Activated CD8-positive, alpha-beta memory T cell treated with anti-CD3 and anti-CD28 coated beads, Interleukin-2, amount 10 ng/mL, durations not matched to agents 7 days and 5 days (primary cell): ENCODE measurements around the gene SMARCB1. TPM values are rescaled to one million over a fixed set of nuclear protein-coding genes. Genes with fewer than 3 reads are reported as not detected.

Experiments used
- ATAC-seq: fragments of 150-1000 bp; cut with Tn5 transposase; one replicate; pipeline ENCODE4 v1.10.0; 2021; ENCODE audit warnings: moderate library complexity
- CTCF ChIA-PET: fragments of 350-600 bp; sonication (Branson Sonifier 250); formaldehyde crosslinking; loops from one replicate; lab custom pipeline; 2021; ENCODE audit warnings: antibody characterized with exemption; lab: Charles Lee
- DNase-seq: peaks from one replicate; pipeline ENCODE4 v3.0.0-alpha.2; 2020
- H3K27ac Mint-ChIP-seq: one replicate; pipeline ENCODE4 v1.8.0; 2021; ENCODE audit warnings: mild to moderate bottlenecking, mixed read lengths
- H3K27me3 Mint-ChIP-seq: one replicate; pipeline ENCODE4 v1.8.0; 2021; ENCODE audit warnings: mixed read lengths
- H3K36me3 Mint-ChIP-seq: one replicate; pipeline ENCODE4 v1.8.0; 2021; ENCODE audit warnings: mild to moderate bottlenecking, mixed read lengths
- H3K4me1 Mint-ChIP-seq: one replicate; pipeline ENCODE4 v1.8.0; 2021; ENCODE audit warnings: mixed read lengths
- H3K4me3 Mint-ChIP-seq: one replicate; pipeline ENCODE4 v1.8.0; 2021; ENCODE audit warnings: mild to moderate bottlenecking, moderate library complexity, mixed read lengths
- H3K9me3 Mint-ChIP-seq: one replicate; pipeline ENCODE4 v1.8.0; 2022; ENCODE audit warnings: low read depth, mixed read lengths
- total RNA-seq, 2 experiments: library from RNA; stranded (reverse); gene quantifications; one replicate each; pipeline ENCODE4 v1.2.3, GENCODE V29; 2021

Gene SMARCB1
- total RNA-seq, 2 experiments from 2014 or later, result 117 to 137 TPM

DNA sequence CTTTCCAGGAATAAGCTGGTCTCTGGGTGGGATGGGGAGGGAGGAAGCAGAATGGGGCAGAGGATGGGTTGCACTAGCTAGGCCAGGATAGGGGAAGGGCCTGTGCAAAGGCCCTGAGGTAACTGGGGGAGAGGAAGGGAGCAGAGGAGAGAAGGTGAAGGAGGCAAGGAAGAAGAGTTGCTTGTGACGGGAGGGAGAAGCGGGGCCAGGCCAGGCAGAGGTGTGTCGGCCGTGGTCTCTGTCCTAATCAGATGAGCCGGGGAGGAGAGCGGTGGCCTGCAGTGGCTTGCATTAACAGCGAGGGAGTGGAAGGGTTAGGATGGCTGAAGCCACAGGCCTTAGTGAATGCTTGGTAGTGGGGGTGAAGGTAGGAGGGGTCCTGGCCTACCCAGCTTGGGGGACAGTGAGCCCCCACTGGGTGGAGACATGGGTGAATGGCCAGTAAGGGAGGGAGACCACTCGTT, 58.0 kb downstream of the SMARCB1 start:
- no peaks in the 10 kb centered on the region for H3K36me3 Mint-ChIP-seq
- H3K9me3 Mint-ChIP-seq, result no peaks in the 10 kb centered on the region
- H3K27me3 Mint-ChIP-seq, result peaks cover 2% of the 10 kb centered on the region
- CTCF ChIA-PET, result interaction anchor here (1.0 to 5.0 kb wide), 5 partner anchors 12 to 76 kb away, joined by 4 to 30 read pairs (median 7); partner anchors contain the start of genes CHCHD10 and SLC2A11
- peak overlapping the region; percentile 19 for H3K27ac Mint-ChIP-seq
- no peak for ATAC-seq
- peaks cover 30% of the 10 kb centered on the region for H3K4me1 Mint-ChIP-seq
- no peak overlapping the region for H3K4me3 Mint-ChIP-seq
- DNase-seq, result no peak

DNA sequence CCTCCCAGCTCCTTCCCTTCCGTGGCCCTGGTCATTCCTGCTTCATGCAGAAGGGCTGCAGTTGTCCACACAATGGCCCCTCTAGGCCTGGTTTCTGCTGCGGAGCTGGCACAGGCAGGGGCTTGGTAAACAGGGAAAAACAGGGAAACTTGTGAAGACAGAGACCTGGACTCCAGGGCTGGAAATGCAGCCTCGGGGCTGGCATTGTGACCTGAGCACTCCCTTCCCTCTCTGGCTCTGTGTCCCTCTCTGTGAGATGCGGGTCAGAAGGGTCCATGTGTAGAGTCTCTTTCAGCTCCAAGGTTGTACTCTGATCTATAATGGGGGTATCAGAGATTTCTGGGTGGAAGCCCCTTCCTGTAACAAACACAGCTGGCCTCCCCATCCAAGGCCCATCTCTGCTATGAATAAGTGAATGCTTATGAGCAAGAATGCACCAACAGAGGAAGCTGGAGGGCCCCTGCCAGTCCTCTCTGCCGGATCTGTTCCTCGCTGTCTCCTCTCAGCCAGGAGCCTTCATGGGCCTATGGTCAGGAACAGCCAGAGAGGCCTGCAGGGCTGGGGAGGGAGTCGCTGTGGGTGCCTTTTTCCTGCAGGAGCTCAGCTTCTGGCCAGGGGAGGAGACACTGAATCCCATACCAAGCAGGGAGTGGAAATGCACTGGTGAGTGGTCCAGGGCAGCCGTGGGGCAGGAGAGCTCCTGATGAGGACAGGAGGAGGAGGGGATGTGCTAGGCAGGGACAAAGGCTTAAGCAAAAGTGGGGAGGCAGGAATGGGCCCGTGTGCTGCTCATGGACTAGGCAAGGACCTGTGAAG, 58.7 kb downstream of the SMARCB1 start:
- no peaks in the 10 kb centered on the region for H3K9me3 Mint-ChIP-seq
- peak overlapping the region; percentile 41 for H3K27ac Mint-ChIP-seq
- peaks cover 7% of the 10 kb centered on the region for H3K27me3 Mint-ChIP-seq
- H3K4me1 Mint-ChIP-seq, result peaks cover 30% of the 10 kb centered on the region
- H3K4me3 Mint-ChIP-seq, result no peak overlapping the region
- no peaks in the 10 kb centered on the region for H3K36me3 Mint-ChIP-seq
- CTCF ChIA-PET, result interaction anchor here (0.9 to 5.0 kb wide), 10 partner anchors 11 to 77 kb away, joined by 3 to 30 read pairs (median 4); partner anchors contain the start of genes CHCHD10, MIF and SLC2A11
- no peak for DNase-seq
- no peak for ATAC-seq

DNA sequence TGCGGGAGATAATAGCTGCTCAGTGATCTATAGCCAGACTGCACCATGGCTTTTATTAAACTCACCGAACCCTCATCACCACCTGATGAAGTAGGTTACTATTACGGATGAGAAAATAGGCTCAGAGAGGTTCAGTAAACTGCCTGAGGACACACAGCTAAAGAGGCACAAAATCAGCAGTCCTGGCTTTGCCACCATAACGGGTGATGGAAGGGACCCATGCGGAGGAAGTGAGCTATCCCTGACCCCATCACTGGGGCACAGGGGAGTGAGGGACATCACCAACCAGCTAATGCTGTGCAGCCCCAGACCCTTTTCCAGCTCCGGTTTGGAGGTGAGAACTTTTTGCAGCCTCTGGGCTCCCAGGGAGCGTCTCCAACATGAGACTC, 59.3 kb downstream of the SMARCB1 start:
- peaks cover 30% of the 10 kb centered on the region for H3K4me1 Mint-ChIP-seq
- H3K36me3 Mint-ChIP-seq, result no peaks in the 10 kb centered on the region
- H3K9me3 Mint-ChIP-seq, result no peaks in the 10 kb centered on the region
- peaks cover 12% of the 10 kb centered on the region for H3K27me3 Mint-ChIP-seq
- CTCF ChIA-PET, result interaction anchor here (0.9 to 5.0 kb wide), 8 partner anchors 11 to 78 kb away, joined by 3 to 30 read pairs (median 6); partner anchors contain the start of genes CHCHD10, MIF and SLC2A11
- H3K27ac Mint-ChIP-seq, result peak overlapping the region; percentile 41
- ATAC-seq (no peak), DNase-seq (no peak)
- H3K4me3 Mint-ChIP-seq, result no peak overlapping the region

DNA sequence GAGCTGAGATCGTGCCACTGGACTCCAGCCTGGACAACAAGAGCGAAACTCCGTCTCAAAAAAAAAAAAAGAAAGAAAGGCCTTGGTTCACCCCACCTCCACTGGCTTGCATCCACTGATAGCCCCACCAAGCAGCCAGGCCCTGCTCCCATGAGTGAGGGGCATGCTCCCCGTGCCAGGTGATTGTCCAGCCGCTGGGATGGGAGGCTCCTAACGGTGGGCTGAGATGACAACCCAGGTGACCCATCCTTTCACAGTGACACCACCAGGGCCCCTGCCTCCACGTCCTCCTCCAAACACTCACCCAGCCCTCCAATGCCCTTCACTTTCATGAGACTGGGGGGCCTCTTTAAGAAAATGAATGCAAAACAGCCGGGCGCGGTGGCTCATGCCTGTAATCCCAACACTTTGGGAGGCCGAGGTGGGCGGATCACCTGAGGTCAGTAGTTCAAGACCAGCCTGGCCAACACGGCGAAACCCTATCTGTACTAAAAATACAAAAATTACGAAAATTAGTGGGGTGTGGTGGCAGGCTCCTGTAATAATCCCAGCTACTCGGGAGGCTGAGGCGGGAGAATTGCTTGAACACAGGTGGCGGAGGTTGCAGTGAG, 60.6 kb downstream of the SMARCB1 start:
- CTCF ChIA-PET, result interaction anchor here (0.7 to 5.0 kb wide), 6 partner anchors 10 to 1164 kb away, joined by 3 to 95 read pairs (median 10); partner anchors contain the start of genes CHCHD10, MMP11 and SLC2A11
- Mint-ChIP-seq H3K4me3 (no peak overlapping the region), H3K36me3 (no peaks in the 10 kb centered on the region), H3K4me1 (peaks cover 30% of the 10 kb centered on the region), H3K9me3 (no peaks in the 10 kb centered on the region), H3K27me3 (peaks cover 14% of the 10 kb centered on the region), H3K27ac (no peak overlapping the region)
- DNase-seq (no peak), ATAC-seq (no peak)

DNA sequence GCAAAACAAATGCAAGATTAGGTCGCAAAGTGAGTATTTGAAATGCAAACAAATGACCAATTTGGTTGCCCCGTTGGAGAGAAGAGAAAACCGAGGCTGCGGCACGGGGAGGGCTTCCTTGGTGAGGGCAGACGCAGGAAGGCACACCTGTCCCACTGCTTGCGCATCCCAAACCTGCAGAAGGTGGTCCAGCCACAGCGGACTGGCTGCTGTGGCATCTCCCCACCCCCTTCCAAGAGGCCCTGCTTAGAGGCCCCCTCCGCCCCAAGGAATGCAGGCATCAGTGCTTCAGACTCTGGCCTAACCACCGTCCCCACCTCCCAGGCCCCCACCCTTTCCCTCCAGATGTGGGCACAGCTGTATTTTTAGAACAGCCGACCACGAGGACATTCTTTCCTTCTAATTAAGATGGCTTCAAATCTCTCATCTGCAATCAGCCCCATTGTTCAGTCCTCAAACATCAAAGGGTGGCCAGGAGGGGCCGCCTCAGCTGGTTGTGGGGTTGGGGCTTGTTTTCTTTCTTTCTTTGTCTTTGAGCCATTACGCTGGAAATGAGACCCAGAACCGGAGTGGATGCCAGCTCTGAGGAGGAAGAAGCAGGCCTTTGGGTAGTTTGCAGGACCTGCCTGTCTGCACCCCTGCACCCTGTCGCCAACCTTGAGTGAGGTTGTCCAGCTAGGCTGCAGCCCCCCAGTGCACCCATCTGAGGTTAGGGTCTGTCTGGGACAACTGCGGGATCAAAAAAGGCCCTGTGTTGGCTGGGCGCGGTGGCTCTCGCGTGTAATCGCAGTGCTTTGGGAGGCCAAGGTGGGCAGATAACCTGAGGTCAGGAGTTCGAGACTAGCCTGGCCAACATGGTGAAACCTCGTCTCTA, 61.5 kb downstream of the SMARCB1 start:
- Mint-ChIP-seq H3K4me1 (peaks cover 30% of the 10 kb centered on the region), H3K27me3 (peaks cover 14% of the 10 kb centered on the region), H3K36me3 (no peaks in the 10 kb centered on the region), H3K27ac (no peak overlapping the region), H3K4me3 (no peak overlapping the region), H3K9me3 (no peaks in the 10 kb centered on the region)
- CTCF ChIA-PET, result interaction anchor here (0.9 to 4.7 kb wide), 8 partner anchors 9 to 131 kb away, joined by 4 to 95 read pairs (median 8); partner anchors contain the start of genes CHCHD10, DERL3, MMP11 and SLC2A11
- no peak for ATAC-seq
- no peak for DNase-seq

DNA sequence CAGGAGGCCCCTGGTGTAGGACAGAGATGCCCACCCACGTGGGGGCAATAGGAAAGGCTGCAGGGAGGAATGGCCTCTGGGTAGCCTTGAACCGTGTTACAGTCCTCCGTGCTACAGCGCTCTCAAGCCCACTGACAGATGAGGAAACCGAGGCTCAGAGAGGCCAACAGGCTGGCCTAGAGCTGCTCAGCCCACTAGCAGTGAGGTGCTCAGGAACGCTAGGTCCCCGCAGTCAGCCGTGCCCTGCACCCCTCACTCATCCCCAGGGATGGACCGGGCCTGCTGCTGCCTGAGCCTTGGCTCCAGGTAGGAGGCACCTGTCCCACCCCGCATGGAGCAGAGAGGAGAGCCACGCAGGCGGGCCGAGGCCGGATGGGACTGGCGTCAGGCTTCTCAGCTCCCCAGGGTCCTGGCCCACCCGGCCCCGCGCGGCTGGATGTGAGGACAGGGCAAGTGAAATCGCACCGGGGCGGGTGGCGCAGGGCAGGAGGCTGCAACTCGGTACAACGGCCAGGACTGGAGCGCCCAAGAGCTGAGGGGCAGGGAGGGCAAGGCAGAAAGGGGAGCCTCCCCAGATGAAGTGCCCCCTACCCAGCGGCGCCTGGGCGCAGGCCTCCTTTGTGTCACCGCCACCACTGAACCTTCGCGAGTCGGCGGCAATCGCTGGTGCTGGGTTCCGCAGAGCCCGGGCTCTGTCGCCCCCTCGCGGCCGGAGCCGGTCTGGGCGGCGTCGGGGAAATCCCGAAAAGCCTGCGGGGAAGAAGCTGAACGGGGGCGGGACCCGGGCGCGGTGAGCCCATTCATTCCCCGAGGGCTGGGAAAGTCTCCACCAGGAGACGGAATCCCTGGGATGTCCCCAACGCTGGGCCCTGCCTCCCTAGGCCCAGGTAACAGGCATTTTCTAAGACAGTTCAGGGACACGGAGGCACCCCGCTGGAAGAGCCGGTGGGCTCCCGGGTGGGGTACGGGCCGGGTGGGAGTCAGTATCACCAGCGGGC, 62.5 kb downstream of the SMARCB1 start:
- DNase-seq, result peak; percentile 89
- H3K27ac Mint-ChIP-seq, result no peak overlapping the region
- H3K4me3 Mint-ChIP-seq, result no peak overlapping the region
- H3K9me3 Mint-ChIP-seq, result no peaks in the 10 kb centered on the region
- H3K36me3 Mint-ChIP-seq, result no peaks in the 10 kb centered on the region
- peaks cover 28% of the 10 kb centered on the region for H3K4me1 Mint-ChIP-seq
- H3K27me3 Mint-ChIP-seq, result peaks cover 14% of the 10 kb centered on the region
- ATAC-seq, result peak; percentile 96
- CTCF ChIA-PET, result interaction anchor here (0.6 to 4.7 kb wide), 43 partner anchors 9 to 326 kb away, joined by 3 to 95 read pairs (median 4); partner anchors contain the start of genes CHCHD10, DERL3, DRICH1 and MIF

DNA sequence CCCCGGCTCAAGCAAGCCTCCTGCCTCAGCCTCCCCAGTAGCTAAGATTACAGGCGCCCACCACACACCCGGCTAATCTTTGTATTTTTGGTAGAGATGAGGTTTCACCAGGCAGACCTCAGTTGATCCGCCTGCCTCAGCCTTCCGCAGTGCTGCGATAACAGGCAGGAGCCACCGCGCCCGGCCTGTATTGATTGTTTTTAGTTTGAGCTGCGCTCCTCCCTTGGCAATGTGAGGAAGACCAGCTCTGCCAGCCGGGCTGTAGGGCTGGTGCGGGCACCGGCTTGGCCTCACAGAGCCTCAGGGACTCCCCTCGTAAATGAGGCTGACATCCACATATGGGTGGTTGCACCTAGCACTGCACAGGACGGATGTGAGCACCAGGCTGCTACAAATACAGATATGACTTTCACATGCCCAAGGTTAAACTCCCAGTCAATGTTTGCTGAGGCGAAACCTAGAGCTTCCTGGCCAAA, 63.4 kb downstream of the SMARCB1 start:
- no peak for ATAC-seq
- peaks cover 14% of the 10 kb centered on the region for H3K27me3 Mint-ChIP-seq
- H3K9me3 Mint-ChIP-seq, result no peaks in the 10 kb centered on the region
- H3K4me1 Mint-ChIP-seq, result peaks cover 21% of the 10 kb centered on the region
- no peak for DNase-seq
- no peaks in the 10 kb centered on the region for H3K36me3 Mint-ChIP-seq
- no peak overlapping the region for H3K27ac Mint-ChIP-seq
- H3K4me3 Mint-ChIP-seq, result no peak overlapping the region
- CTCF ChIA-PET, result interaction anchor here (0.6 to 4.7 kb wide), 44 partner anchors 8 to 327 kb away, joined by 3 to 95 read pairs (median 4); partner anchors contain the start of genes CHCHD10, DERL3, DRICH1 and MIF

DNA sequence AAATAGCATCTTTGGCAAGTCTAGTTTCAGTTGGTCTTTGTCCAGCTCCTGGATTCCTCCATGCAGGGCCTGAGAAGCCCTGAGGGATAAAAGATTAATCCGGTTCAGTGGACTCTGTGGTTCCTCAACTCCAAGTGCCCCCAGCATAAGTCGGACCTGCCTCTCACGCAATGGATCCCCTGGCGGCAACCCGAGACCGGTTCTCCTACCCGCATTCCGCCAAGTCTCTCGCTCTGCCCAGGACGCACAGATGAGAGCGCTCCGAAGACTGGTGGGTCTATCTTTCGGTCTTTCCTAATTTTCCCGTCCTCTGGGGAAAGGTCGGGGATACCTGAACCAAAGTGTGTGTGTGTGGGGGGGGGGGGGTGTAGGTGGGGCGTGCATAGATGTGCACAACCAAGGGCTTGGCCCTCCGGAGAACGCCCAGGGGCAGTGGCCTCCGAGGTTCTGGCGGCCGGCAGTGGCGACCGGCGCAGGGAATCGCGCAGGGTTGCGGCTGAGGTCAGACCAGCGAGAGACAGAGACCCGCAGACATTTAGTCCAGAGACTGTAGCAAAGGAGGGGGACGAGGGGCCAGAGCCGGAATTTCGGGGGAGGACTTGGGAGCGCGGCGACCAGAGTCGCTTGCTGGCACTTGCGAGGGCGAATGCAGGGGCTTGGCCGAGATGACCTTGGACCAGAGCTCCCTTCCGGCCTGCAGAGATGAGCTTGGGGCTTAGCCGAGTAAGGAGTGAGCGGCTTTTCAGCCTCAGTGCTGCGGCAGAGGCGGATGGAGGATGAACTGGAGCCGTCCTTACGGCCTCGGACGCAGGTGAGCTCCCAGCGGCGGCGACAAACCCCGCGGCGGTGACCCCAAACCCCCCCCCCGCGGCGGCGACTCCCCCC, 70.2 kb downstream of the SMARCB1 start:
- Mint-ChIP-seq H3K4me3 (peak overlapping the region; percentile 86), H3K9me3 (no peaks in the 10 kb centered on the region), H3K36me3 (no peaks in the 10 kb centered on the region), H3K27ac (peak overlapping the region; percentile 84), H3K27me3 (peaks cover 4% of the 10 kb centered on the region), H3K4me1 (peaks cover 18% of the 10 kb centered on the region)
- DNase-seq (no peak), ATAC-seq (peak; percentile 51)
- CTCF ChIA-PET, result interaction anchor here (0.6 to 3.8 kb wide), 20 partner anchors 8 to 229 kb away, joined by 3 to 41 read pairs (median 4); partner anchors contain the start of genes C22orf15, CABIN1, CHCHD10 and MIF

DNA sequence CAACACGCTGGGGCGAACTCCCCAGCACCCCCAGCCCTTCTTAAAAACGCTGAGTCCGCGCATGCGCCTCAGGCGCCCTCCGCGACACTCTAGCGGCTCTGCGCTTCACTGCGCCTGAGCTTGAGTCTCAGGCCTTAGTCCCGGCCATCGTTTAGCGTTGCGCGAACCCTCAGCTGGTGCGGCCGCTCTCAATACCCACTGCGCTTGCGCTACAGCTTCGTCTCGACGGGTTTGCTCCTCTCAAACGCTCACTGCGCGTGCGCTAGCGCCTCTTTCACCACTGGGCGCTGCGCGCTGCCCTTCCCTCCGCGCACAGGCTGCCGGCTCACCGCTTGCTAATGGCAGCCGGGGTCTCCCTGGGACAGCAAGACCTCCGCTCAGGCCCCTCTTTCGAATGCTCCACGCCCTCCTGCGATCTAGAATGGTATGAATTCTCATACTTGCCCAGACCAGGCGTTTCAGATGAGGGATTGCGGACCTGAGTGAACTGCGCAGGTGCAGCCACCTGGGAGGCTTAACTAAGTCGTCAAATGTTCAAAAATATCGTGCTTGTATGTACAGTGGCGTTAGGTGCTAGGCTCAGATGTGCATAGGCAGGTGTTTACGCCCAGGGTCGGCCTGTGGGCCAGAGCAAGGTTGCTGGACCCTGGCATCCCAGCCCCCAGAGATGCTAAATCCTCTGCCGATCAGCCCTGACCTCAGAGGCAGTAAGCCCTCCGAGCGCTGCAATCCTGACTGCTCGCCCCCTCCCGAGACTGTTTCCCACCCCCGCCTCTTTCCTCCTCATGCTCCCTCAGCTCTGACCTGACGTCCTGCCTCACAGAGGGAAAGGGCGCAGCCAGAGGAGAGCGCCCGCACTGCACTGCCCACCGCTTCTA, 71.1 kb downstream of the SMARCB1 start, which contains the start of gene SLC2A11:
Gene SLC2A11, plus strand, starts transcription at position 270 of the 878 bp plus-strand sequence. Its CDS starts 125 bp downstream, at position 395.
- Mint-ChIP-seq H3K4me1 (peaks cover 20% of the 10 kb centered on the region), H3K27me3 (peaks cover 4% of the 10 kb centered on the region), H3K36me3 (no peaks in the 10 kb centered on the region), H3K9me3 (no peaks in the 10 kb centered on the region), H3K4me3 (peak within 1 kb of the TSS; percentile 86), H3K27ac (peak within 1 kb of the TSS; percentile 84)
- peak; percentile 97 for DNase-seq
- CTCF ChIA-PET, result interaction anchor here (0.6 to 3.8 kb wide), 24 partner anchors 9 to 230 kb away, joined by 3 to 41 read pairs (median 4); partner anchors contain the start of genes C22orf15, CABIN1, CHCHD10 and MIF
- peak; percentile 98 for ATAC-seq

DNA sequence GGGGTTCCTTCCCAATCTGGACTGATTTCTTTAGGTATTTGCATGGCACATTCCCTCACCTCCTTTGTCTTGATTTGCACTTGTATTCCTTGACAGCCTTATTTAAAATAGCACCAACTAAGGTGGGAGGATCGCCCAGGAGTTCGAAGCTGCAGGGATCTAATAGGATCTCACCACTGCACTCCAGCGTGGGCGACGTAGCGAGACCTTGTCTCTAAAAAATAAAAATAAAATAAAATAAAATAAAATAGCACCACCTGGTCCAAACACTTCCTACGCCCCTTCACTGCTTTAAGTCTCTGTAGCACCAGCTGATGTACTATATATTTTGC, 71.7 kb downstream of the SMARCB1 start:
- no peak for ATAC-seq
- no peaks in the 10 kb centered on the region for H3K36me3 Mint-ChIP-seq
- peaks cover 4% of the 10 kb centered on the region for H3K27me3 Mint-ChIP-seq
- peak overlapping the region; percentile 86 for H3K4me3 Mint-ChIP-seq
- H3K4me1 Mint-ChIP-seq, result peaks cover 20% of the 10 kb centered on the region
- no peak for DNase-seq
- CTCF ChIA-PET, result interaction anchor here (0.8 to 3.8 kb wide), 10 partner anchors 9 to 141 kb away, joined by 3 to 41 read pairs (median 4); partner anchors contain the start of genes C22orf15, CHCHD10 and MIF
- peak overlapping the region; percentile 84 for H3K27ac Mint-ChIP-seq
- H3K9me3 Mint-ChIP-seq, result no peaks in the 10 kb centered on the region
